GM18508 (cell line): ENCODE data around the gene MBD3L5.
A peak's percentile ranks its signal among the peaks of the same experiment; 100 is the strongest.
"Not testable (repeated sequence)": the region's sequence is repeated elsewhere in the genome, so short reads cannot be mapped to it uniquely, and the experiment has no call there.

Experiments used
- ATAC-seq: cut with Tn5 transposase; IDR thresholded peaks from one replicate; pipeline ENCODE4 v1.9.1; 2021; ENCODE audit warnings: moderate number of reproducible peaks; ENCODE audit not compliant: insufficient read depth, unreplicated experiment

MBD3L5 gene

GRCh38 chr19:7049021-7049420 lies 18.6 kb downstream of the MBD3L5 start, which contains the start of gene MBD3L2:
Gene MBD3L2 (plus strand): TSS chr19:7049321. CDS start chr19:7049374, 53 bp downstream.
- ATAC-seq: not testable (repeated sequence)

- ATAC-seq: not testable (repeated sequence)
These were observed 21.0 kb downstream of the MBD3L5 start for GRCh38 chr19:7051421-7051820.

DNA sequence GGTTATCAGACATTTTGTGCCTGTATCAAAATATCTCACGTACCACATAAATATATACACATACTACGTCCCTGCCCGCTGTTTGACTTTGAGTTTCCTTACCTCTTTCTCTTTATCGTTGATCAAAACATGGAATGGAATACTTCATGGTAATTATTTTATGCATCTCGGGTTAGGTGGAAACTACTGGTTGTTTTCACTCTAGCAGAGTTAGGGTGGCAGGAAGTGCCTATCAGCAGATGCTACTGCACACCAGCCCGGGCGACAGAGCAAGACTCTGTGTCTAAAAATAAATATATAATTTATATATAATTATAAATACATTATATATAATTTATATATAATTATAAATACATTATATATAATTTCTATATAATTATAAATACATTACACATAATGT lies 22.5 kb downstream of the MBD3L5 start:
- ATAC-seq: not testable (repeated sequence)

GRCh38 chr19:7054635-7055368 lies 24.4 kb downstream of the MBD3L5 start:
- ATAC-seq: not testable (repeated sequence)

GRCh38 chr19:7055679-7056078 lies 25.3 kb downstream of the MBD3L5 start:
- ATAC-seq: not testable (repeated sequence)

DNA sequence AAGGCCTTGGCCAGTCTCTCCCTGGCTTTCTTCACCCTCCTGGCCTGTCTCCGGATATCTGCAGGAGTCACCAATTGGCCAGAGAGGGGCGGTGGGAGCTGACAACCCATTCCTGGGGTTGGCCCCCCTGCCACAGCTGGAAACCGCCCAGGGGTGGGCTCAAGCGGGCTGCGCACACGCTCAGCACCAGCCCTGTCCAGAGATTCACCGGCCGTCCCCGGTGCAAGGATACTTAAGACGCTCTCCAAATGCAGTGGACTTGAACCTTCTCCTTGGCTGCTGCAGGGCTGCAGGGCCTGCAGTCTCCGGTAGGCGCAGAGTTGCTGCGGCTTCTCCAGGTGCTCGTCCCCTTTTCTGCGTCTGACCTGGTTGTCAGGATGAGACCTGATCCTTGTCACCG lies 26.0 kb downstream of the MBD3L5 start:
- not testable (repeated sequence) for ATAC-seq

DNA sequence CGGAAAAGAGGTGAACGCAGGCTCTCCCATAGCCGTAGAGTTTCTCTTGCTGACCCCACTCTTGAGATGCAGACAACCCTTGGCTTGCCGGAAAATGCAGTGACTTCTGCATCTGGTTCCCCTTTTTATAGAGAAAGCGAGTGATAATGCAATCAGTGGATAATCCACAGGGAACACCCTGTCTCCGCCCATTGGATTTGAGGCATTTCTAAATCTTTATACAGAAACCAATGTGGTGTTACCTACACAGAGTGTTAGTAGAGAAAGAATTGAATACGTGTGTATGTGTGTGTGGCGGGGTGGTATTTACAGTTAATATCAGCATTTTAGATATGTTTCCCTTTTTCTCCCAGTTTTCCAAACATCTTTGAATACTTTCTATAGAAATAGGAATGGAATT lies 28.2 kb downstream of the MBD3L5 start, which contains the start of gene MBD3L3:
Gene MBD3L3, minus strand, starts transcription at position 101 of the 400 bp plus-strand sequence. Its CDS starts 71 bp downstream, at position 30.
- ATAC-seq: not testable (repeated sequence)

DNA sequence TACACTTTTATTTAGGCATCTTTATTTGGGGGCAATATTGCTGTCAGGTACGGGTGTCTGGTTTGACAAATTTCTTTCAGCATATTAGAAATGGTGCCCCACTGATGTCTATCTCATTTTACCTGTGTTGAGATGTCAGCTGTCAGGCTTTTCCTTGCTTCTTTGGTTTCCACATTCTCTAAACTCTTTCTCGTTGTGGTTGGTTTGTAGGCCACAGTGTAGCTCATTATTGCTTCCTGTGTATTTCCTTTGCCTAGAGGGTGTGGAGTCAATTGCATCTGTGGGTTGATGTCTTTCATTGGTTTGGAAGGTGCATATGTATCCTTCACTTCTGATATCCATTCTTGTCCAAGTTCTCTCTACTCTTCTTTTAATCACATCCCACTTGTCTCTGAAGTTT lies 29.6 kb downstream of the MBD3L5 start:
- ATAC-seq: not testable (repeated sequence)

GRCh38 chr19:7063339-7063738 lies 33.0 kb downstream of the MBD3L5 start:
- ATAC-seq: no peak

DNA sequence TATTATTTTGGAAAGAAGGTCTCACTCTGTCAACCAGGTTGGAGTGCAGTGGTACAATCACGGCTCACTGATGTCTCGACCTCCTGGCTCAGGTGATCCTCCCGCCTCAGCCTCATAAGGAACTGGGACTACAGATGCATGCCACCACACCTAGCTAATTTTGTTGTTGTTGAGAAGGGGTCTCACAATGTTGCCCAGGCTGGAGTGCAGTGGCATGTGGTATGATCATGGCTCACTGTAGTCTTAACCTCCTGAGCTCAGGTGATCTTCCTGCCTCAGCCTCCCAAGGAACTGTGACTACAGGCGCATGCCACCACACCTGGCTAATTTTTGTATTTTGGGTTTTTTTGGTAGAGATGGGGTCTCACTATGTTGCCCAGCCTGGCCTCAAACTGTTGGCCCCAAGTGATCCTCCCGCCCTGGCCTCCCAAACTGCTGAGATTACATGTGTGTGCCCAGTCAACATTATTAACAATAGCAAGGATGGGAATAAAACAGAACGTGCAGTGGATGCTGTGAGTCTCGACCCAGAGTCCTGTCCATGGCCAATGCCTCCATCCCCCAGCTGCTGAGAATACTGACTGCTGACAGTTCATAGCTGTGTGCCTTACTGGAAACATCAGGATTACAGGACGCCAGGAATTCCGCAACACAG lies 33.5 kb downstream of the MBD3L5 start:
- ATAC-seq: no peak

- ATAC-seq: not testable (repeated sequence)
These were observed 36.7 kb downstream of the MBD3L5 start for GRCh38 chr19:7067122-7067521.

DNA sequence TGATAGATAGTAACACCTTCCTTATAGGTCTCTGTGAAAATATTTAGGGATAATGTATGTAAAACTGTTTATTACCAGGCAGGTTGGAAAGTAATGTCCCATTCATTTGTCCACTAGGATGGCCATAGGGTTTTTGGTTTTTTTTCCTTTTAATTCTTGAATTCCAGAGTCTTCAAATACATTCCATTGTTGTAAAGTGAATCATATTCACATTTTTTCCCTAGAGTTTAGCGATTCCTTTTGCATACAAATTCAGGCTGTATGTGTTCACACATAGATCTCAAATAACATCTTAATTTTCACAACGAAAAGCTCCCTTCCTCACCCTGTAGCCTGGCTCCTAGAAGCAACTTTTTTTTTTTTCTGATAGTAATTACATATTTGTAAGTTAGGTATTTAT lies 37.3 kb downstream of the MBD3L5 start:
- ATAC-seq: no peak

GRCh38 chr19:7068599-7068998 lies 38.2 kb downstream of the MBD3L5 start:
- no peak for ATAC-seq

DNA sequence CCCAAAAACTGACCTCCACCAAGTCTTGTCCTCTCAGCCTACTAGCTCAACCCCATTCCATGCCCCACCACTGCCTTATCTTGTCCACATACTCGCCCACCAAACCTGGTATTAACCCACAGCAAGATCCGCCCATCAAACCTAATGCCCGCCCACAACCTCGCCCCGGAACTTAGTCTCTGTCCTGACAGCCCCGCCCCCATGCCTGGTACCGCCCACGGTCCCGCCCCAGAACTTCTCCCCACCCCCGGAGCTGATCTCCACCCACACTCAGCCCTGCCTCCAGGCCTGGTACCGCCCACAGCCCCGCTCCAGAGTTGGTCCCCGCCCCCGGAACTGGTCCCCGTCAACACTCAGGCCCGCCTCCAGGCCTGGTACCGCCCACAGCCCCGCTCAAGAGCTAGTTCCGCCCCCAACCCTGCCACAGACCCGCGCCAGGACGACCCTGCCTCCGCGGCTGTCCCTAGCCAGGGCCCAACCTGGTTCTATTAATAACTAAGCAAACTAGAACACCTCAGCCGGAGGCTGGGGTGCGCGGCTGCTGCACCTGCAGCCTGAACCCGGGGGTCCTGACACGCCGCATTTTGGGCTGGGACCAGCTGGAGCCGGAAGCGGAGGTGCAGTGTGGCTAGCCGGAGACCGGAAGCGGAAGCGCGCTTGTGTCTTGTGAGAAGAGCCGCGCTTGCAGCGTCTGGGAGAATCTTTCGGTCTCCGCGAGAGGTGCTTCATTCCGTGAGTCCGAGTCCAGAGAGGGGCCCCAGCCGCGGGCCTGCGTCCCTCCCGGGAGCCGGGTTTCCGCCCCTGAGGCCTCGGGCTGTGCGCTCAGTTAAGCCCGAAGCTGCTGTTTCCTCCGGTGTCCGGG lies 38.9 kb downstream of the MBD3L5 start, which contains the start of gene ZNF557:
Gene ZNF557, plus strand, starts transcription at position 662 of the 862 bp plus-strand sequence. CDS start 5,372 bp downstream, outside the sequence.
- peak; percentile 57 for ATAC-seq

- no peak for ATAC-seq
These were observed 39.5 kb downstream of the MBD3L5 start for GRCh38 chr19:7069904-7070226.

GRCh38 chr19:7072541-7072940 lies 42.2 kb downstream of the MBD3L5 start:
- no peak for ATAC-seq

DNA sequence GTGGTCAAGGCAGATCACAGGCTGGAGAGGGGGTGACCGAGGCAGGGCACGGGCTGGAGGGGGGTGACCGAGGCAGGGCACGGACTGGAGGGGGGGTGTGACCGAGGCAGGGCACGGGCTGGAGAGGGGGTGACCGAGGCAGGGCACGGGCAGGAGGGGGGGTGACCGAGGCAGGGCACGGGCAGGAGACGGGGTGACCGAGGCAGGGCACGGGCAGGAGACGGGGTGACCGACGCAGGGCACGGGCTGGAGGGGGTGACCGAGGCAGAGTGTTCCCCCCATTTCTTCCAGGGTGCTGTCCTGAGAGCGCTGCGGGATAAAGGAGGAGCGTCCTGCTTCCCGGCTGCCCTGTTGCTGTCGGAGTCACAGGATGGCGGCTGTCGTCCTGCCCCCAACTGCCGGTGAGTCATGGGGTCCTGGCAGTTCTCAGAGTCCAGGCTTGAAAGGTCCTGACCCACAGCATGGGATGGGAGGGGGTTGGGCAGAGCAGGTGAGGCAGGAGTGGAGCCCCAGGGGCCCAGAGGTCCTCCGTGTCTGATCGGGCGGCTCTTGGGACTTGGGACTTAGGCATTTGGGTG lies 44.4 kb downstream of the MBD3L5 start:
- no peak for ATAC-seq

DNA sequence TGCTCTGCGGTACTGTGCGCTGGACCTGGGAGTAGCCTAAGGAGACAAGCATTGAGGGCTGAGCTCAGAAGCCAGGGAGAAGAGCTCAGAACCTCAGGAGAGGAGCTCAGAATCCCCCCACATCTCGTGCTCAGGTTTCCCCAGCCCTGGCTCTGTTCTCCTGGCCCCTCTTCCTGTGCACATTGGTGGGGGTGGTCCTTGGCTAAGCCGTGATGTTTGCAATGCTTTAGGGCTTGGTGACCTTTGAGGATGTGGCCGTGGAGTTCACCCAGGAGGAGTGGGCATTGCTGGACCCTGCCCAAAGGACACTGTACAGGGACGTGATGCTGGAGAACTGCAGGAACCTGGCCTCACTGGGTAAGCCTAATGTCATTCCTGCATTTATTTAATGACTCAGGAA lies 45.8 kb downstream of the MBD3L5 start:
- ATAC-seq: no peak

DNA sequence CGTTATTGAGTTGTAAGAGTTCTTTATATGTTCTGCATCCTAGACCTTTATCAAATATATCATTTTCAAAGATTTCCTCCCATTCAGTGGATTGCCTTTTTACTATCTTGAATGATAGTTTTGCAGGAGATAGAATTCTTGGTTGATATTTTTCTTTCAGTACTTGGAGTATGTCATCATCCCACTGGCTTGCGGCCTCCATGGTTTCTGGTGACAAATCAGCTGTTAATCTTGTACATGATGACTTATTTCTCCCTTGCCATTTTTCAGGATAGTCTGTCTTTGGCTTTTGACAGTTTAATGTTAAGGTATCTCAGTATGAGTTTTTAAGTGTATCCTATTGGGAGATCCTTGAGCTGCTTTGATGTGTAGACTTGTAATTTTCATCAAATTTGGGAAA lies 47.6 kb downstream of the MBD3L5 start:
- no peak for ATAC-seq
